H1 (cell line): Measurements from ENCODE around the gene ACTR8. TPM values are rescaled to one million over a fixed set of nuclear protein-coding genes. Genes with fewer than 3 reads are reported as not detected.

Experiments
- ATF2 ChIP-seq: IDR thresholded peaks from 2 replicates; pipeline ENCODE4 v1.6.1; 2012; ENCODE audit warnings: low read length, inconsistent platforms
- CTCF ChIP-seq, 3 experiments: IDR thresholded peaks; 1 replicate in 2 of 3; 2 replicates in 1 of 3; pipeline versions ENCODE4 v1.5.1 to v1.6.1; 2011; ENCODE audit warnings: low read length in 3 of 3, mild to moderate bottlenecking in 3 of 3, inconsistent platforms in 2 of 3, low read depth in 1 of 3, moderate library complexity in 1 of 3; ENCODE audit not compliant: insufficient read depth in 1 of 3; ENCODE audit errors: control extremely low read depth in 1 of 3
- EGR1 ChIP-seq: IDR thresholded peaks from 2 replicates; pipeline ENCODE4 v1.6.1; 2011; ENCODE audit warnings: low read depth, low read length, borderline replicate concordance
- RAD21 ChIP-seq, 2 experiments: IDR thresholded peaks in 1 of 2; conservative IDR thresholded peaks in 1 of 2; 2 replicates each; pipeline ENCODE4 v1.6.1; 2011; ENCODE audit warnings: low read depth in 2 of 2, low read length in 2 of 2, improper control_type of control experiment in 1 of 2, inconsistent platforms in 1 of 2, mild to moderate bottlenecking in 1 of 2, moderate library complexity in 1 of 2
- SP2 ChIP-seq: IDR thresholded peaks from 2 replicates; pipeline ENCODE4 v1.6.1; 2012; ENCODE audit warnings: mild to moderate bottlenecking, low read length, inconsistent platforms
- polyA plus RNA-seq, 7 experiments: library from polyadenylated mRNA; depleted of rRNA in 3 of 7; stranded (reverse) in 5 of 7; unstranded in 2 of 7; fragments of >200 nt in 5 of 7; fragments of 200-250 nt in 2 of 7; gene quantifications; 1 replicate in 5 of 7; 2 replicates in 1 of 7; 4 replicates in 1 of 7; pipeline versions ENCODE4 v1.2.1 to v1.2.3, GENCODE V29; 2011 to 2013; ENCODE audit warnings: missing spikeins in 2 of 7, mixed read lengths in 2 of 7
- total RNA-seq: library from RNA; stranded (reverse); fragmentation: NEBNext Ultra II Directional; extraction: Animal tissue kit (Norgen Biotek cat#: 25700); gene quantifications from 2 replicates; pipeline ENCODE4 v1.2.1, GENCODE V29; 2021

Gene ACTR8
- total and polyA plus RNA-seq, 2 of the 8 experiments (the other 6 are each of a cell fraction or from before 2014, with no cell fraction given), result 8.3 to 26.9 TPM

- TF ChIP-seq CTCF (IDR thresholded peaks at IDR 0.05; ENCODE audit: control extremely low read depth in 1 of 3, insufficient read depth in 1 of 3, low read depth in 1 of 3, low read length in 3 of 3) (peak in 1 of 3 experiments; percentile 22; a peak in 1 of 4 replicates), ATF2 (no peak), SP2 (no peak), EGR1 (peak; percentile 46; the same call in 1 of the 2 replicates), RAD21 (IDR thresholded peaks at IDR 0.05 in 1 of 2, conservative IDR thresholded peaks at IDR 0.05 in 1 of 2; ENCODE audit: low read depth in 2 of 2, low read length in 2 of 2) (no peak)
Observed at GRCh38 chr3:53842436-53843194, 39.3 kb downstream of the ACTR8 start (continued).
